GM18868 (cell line): ENCODE results near the gene RIN1.
A peak's percentile ranks its signal among the peaks of the same experiment; 100 is the strongest.
"Not testable (repeated sequence)": the region's sequence is repeated elsewhere in the genome, so short reads cannot be mapped to it uniquely, and the experiment has no call there.

Experiments used
- ATAC-seq: cut with Tn5 transposase; IDR thresholded peaks from one replicate; pipeline ENCODE4 v1.9.1; 2021; ENCODE audit warnings: mild to moderate bottlenecking, moderate library complexity; ENCODE audit not compliant: unreplicated experiment

Gene RIN1

DNA sequence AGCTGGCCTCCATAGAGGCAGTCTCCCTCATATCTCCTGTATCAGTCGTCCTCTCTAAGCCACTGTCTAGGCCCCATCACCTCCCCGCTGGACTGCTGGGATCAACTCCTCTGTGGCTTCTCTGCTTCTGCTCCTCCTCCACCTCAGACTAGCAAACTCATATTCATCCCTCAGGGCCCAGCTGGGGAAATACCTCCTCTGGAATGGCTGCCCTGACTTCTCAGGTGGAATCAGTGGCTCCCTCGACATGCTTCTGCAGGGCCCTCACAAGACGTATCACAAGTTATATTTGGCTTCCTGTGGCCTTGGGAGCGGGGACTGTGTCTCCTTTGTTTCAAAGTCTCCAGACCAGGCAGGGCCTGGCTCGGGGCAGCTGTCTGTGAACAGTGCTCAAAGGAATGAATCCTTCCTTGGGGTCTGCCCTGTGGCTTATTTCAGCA is 25.3 kb upstream of the RIN1 start:
- no peak for ATAC-seq

DNA sequence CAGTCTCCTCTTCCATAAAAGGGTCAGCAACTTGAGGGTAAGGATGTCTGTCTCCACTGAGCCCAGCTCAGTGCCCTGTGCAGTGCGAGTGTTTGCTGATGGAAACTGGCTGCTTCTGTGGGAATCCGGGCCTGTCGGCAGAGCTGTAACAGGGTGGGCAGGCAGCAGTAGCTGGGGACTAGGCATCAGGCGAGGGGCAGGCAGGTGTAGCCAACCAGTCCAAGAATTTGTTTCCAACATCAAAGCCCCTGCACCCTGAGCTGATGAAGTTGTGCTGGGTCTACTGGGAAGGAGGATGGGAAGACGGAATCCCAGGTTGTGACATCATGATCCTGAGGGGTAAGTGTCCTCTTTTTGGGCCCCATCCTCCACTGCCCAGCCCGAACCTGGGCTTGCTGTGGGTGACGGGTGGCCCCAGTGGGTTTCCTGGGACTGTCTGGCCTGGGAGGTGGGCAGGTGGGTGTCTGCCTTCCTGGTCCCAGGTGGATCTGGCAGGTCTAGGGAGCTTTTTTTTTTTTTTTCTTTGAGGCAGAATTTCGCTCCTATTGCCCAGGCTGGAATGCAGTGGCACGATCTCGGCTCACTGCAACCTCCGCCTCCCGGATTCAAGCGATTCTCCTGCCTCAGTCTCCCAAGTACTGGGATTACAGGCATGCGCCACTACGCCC is 24.3 kb upstream of the RIN1 start:
- ATAC-seq: no peak

DNA sequence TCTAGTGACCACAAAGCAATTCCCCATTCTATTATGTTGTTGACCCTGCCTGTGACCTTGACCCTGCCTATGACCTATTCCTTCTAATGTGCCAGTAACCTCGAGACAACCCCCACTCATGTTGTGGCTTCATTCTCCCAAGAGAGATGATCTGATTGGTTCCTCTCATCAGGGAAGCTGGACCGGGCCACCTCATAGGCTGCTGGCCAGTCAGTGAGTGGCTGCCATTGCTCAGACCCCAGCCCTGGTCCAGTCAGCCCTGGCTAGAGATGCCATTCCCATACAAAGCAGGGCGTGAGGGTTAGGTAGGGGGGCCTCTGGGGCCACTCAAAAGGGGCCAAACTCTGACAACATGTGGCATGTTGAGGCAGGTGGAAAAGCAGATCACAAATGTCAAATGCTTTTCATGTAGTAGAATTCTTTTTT is 23.4 kb upstream of the RIN1 start:
- no peak for ATAC-seq

DNA sequence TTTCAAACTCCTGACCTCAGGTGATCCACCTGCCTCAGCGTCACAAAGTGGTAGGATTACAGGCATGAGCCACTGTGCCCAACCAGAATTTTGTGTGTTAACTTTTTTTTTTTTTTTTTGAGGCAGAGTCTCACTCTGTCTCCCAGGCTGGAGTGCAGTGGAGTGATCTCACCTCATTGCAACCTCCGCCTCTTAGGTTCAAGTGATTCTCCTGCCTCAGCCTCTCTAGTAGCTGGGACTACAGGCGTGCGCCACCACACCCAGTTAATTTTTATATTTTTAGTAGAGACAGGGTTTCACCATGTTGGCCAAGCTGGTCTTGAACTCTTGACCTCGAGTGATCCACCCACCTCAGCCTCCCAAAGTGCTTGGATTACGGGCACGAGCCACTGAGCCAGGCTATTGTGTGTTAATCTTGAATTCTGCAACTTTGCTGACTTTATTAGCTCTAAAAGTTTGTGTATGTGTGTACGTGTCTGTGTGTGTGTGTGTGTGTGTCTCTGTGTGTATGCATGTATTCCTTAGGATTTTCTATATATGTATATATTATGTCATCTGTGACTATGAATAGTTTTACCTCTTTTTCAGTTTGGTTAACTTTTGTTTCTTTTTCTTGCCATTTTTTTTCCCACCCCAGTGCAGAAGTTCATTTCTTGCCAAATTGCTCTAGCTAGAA is 14.5 kb upstream of the RIN1 start:
- ATAC-seq: not testable (repeated sequence)

DNA sequence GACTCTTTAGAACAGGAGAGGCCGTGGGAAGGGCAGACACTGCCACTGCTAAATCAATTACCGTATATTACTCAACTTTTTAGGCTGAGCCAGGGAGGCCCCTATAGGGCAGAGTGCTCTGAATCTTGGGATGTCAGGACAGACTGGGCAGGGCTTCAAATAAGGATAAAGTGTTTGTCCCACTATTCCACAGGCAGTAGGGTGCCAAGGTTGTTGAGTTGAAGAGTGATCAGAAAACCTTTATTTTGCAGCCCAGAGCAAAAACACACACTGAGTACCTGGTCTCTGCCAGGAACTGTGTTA is 12.8 kb upstream of the RIN1 start:
- ATAC-seq: no peak

DNA sequence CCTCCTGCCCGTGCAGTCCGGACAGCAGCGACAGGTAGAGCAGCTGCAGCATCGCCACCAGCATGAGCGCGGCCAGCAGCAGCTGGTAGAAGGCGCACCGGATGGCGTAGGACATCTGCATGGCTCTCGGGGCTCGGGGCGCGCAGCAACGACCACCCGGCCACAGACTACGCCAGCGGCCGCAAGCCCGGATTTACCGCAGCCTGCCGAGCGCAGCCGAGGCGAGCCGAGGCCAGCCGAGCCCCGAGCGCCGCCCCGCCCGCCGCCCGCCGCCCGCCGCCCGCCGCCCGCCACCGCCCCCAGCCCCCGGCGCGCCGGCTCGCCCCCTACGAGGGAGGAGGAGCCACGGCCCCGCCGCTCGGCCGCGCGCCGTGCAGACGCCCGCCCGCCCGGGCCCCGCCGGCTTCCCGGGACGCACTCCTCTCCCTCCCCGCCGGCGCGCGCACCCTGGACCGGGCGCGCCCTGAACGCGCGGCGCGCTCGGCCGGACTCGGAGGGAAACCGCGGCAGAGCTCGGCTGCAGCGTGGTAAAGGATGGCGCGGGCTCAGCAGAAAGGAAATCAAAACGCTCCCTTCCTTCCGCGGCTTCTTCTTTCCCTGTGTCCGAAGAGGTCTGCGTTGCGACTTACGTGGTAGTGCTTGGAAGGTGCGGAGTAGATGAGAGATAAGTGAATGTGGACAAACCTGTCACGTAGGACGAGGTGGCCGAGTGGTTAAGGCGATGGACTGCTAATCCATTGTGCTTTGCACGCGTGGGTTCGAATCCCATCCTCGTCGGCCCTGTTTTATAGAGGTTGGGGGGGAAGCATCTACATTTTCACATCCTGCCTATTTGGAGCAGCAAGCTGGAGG is 11.4 kb upstream of the RIN1 start, which contains the start of gene B4GAT1:
B4GAT1 (minus strand) TSS at position 205 of the 852 bp plus-strand sequence; CDS start at position 121, 84 bp downstream.
- ATAC-seq: peak; percentile 51

DNA sequence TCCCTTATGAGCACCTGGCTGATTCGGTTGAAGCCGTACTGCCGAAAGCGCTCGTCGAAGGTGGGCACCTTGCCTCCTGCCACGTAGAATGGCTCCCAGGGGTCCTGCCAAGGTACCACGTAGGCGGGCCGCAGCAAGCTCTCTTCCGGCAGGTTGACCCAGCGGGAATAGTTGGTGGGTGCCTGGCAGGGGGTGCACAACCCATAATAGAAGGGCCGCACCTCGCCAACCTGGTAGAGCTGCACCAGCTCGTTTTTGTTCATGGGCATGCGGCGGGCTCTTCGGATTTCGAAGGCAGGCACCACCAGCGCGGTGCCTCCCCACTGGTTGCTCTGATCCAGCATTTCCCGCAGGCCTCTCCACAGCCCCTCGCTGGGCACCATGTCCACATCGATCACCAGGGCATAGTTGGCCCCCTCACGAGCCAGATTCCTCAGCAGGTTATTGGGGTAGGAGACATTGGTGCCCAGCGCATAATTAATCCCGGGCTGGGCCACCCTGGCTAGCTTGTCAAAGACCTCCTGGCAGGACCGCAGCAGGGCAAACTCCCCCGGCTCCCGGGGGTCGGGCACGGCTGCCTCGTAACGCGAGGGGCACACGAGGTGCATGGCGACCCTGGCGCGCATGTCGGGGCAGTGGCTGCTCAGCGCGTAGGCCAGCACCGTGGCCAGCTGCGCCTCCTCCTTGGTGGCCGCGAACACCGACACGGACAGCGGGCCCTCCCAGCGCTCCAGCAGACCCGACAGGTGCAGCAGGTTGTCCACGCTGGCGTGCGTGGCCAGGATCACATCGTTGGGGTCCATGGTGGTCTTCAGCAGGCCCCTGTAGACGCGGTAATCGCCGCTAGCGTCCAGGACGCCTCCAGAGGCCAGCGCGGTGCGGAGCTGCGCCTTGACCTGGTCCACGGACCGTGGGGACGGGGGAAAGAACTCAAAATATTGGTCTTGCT is 10.5 kb upstream of the RIN1 start:
- ATAC-seq: no peak

DNA sequence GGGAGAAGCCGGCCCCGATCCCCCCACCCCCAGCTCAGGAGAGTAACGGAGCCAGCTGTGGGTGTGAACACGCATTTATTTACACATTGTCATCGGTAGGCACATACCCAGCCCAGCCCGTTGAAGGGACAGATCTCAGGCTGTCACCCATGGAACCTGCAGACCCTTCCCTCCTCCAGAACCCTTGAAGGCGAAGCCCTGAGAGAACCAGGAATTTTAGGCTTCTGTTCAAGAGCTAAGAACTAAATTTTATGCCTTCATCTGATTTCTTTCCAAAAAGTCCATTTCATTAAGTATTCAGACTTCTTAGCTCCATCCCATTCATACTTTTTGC is 9.0 kb upstream of the RIN1 start:
- ATAC-seq: peak; percentile 14

DNA sequence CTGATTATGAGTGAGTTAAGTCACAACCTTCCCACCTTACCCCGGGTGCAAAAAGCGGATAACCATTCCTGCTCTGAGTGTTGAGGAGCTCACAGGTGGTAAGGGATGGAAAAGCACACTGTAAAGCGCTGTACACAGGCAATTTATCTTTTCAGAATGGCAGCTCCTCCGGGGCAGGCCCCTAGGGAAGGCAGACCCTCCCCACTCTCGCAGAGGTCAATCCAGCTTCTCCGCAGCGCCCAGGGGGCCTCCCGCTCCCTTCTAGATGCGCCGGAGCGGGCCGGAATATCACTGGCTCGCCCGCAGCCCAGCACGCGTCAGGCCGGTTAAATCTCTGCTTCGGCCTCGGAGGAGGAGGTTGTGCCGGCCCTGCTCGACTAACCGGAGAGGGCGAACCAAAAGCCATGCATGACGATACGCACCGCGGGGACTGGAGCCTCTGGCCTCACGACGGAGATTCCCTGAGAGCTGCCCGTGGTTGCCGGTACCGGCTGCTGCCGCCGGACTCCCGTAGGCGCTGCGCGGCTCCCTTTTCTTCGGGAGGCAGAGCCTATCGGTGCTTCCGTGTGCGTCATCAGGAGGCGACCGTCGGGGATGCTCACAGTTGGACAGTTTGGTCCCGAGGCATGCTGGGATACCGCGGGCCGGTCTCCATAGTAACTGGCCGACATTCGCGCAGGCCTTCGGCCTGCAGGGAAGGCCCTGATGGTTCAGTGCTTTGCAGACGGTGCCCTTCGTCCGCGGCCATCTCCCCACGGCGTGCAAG is 8.5 kb upstream of the RIN1 start, which contains the start of gene BRMS1:
BRMS1 (minus strand) TSS at position 555 of the 766 bp plus-strand sequence. CDS start 2,870 bp downstream, outside the sequence.
- peak; percentile 66 for ATAC-seq

DNA sequence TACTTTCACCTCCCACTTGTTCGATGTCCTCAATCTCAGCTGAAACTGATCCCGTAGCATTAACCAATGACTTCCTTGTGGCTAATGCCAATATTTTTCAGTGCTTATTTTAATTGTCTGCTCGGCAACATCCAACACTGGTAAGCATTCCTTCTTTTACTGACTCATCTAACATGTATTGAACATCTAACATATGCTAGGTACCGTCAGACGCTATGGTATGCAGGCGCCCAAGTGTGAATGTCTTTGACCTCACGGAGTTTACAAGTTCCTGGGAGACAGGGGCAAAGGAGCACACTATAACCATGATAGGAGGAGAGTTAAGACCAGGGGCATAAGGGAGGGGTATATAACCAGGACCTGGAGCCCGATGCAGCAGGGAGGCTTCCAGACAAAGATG is 6.9 kb upstream of the RIN1 start:
- no peak for ATAC-seq

DNA sequence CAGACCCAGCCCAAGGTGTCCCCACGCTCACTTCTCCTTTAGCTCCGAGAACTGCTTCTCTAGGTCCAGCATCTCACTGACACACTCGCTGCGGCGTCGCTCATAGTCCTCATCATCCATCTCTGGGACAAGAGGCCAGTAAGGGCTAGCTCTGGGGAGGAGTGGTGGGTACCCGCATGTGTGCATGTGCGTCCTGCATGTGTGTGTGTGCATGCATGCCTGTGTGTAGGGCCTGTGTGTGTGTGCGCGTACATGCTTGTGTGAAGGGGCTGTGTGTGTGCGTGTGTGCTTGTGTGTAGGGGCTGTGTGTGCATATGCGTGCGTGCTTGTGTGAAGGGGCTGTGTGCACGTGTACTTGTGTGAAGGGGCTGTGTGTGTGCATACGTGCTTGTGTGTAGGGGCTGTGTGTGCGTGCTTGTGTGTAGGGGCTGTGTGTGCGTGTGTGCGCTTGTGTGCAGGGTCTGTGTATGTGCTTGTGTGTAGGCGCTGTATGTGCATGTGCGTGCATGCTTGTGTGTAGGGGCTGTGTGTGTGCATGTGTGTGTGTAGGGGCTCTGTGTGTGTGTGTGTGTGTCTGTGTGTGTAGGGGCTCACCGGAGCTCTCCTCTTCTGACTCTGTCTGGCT is 5.4 kb upstream of the RIN1 start:
- ATAC-seq: no peak

DNA sequence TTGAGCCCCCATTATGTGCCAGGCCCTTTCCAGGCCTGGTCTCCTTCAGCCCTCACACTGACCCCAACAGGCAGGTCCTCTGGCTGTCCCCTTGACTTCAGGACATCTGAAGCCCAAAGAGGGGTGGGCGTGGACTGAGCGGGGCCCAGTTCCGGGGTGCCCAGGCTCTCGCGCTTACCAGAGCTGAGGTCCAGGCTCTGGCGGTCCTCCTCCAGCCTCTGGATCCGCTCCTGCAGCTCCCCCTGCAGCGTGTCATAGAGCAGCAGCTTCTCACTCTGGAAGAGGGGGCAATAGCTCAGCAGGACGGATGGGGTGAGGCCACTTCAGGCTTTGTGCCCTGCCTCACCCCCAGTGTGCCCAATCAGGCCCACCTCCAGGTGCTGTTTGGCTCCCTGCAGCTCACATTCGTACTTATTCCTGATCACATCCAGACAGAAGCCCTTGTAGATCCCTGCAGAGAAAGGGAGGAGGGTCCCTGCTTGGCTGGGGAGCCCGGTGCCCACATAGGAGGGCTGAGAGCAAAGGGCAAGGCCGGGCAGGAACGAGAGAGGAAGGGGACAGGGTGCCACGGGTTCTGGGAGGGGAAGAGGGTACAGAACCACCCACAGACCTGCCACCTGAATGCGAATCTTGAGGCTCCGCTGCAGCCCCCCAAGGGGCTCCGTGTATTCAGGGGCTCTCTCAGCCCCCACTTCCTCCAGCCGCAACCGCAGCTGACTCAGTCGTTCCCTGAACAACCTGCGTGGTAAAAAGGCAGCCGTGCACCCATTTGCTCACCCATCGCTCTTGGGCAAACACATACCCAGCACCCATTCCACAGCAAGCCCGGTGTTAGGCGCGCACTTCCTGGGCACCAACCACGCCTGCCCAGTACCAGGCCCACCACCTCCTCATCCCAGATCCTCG is 4.6 kb upstream of the RIN1 start:
- no peak for ATAC-seq

DNA sequence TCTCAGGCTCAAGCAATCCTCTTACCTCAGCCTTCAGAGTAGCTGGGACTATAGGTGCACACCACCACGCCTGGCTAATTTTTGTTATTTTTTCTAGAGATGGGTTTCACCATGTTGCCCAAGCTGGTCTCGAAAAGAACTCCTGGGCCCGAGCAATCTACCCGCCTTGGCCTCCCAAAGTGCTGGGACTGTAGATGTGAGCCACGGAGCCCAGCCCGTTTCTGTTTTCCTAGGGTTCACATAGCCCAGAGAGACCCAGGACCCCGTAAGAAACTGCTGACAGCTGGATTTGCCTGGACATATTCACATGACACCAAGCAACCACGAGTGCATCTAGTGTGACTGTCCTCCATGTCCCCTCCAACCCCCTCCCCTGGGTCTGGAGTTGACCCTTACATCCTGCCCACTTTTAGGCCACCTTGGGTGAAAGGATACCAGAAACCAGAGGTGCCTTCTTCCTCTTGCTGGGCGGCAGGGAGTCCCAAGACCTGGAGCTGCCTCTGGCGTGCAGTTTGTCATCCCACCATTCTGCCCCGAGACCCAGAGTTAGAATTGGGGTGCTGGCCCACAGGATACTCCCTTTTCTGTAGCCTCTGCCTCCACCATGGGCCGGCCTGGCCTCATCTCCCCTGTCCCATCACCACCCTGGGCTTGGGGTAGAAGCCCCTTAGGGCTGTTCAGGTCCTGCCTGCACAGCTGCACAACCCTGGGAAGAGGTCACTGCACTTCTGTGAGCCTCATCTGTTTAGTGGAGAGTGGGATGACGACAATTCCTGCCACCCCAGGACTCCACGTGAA is 3.7 kb upstream of the RIN1 start:
- ATAC-seq: no peak

DNA sequence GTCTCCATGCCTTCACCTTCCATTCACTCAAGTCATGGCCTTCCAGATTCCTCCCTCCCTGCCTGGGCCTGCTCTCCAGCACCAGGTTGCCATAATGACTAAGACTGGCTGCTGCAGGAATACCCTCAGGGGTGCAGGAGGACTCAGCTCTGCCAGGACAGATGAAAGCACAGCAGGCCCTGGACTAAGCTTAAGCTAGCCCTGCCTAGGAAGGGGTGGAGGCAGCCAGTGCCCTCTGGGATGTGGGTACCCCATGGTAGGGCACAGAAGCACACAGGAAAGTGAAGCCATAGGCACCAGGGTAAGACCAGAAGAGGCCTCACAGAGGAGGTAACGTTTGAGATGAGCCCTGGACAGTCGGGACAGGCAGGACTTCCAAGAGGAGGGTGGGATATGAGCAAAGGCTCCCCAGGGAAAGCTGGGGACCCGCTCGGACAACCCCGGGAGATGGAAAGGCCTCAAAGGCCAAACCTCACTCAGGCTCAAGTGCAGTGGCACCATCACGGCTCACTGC is 3.0 kb upstream of the RIN1 start:
- no peak for ATAC-seq

DNA sequence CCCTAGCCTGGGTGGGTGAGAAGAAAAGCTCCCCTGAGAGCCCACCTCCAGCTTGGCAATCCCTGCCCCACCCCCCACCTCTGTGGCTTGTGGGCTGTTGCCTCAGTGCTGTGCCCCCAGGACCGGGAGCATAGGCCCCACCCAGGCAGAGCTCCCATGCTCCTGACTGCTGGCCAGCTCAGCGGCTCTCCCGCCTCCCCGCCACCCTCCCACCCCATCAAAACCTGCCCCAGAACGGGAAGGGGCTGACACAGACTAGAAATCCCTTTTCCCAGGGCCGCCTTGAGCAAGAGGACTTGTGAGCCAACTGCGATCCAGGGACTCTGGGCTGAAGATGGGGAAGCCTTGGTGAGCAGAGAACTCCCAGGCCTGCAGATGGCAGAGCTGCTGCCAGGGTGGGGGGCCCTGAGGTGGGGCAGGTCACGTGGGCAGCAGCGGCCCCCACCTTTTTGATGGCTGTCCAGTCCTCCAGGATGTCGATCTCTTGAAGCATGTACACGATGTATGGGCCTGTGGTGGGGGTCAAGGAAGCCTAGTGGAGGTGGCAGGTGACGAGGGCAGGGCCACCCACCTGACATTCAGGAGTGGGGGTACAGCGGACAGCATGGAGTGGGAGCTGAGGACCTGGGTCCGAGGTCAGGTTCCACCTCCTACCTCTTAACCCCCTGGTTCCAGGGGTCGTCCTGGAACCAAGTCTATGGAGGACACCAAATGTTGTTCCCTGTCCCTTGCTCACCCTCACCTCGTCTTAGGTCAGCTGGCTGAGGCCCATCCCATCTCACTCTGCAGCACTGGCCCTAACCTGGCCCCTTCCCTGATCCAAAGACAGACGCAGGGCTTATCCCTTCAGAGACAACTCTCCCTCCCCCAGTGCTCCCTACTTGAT is 2.3 kb upstream of the RIN1 start:
- no peak for ATAC-seq

DNA sequence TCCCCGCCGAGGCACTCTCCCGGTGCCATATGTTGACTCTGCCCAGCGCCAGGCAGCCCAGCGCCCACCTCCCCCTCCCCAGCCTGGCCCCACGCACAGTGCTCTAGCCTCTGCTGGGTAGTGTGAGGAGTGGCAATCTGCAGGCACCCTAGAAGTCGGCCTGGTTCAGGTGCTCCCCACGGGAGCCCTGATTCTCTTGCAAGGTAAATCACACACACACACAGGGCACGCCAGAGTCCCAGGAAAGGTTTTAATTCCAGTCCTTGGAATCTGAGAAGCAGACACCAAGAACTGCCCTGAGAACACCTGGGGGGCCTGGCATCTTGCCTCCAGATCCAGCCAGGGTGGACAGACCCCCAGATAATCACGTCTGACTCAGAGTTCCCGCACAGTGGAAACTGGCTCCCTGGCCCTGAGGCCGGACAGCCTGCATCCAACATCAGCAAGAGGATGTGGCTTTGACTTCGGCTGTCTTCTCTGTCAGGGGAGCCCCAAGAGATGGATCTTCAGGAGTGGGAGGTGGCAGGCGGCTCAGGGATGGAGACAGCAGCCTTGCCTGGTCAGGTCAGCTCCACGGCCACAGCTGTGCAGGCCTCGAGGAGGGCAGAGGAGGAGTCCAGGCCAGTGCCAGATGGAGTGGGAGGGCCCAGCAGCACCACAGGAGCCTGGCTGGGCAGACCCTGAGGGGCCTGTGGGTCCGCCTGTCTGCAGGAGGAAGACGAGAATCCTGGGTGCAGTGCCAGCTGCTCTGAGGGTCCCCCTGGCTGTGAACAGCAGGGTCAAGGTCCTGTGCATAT is 1.1 kb upstream of the RIN1 start:
- no peak for ATAC-seq
